HepG2 (cell line): ENCODE measurements around the gene DAB1. TPM values are rescaled to one million over a fixed set of nuclear protein-coding genes. Genes with fewer than 3 reads are reported as not detected.

Experiments used
- ATAC-seq: fragments of 200-7000 bp; cut with Tn5 transposase; 3 replicates; pipeline ENCODE4 v1.9.1; 2020; ENCODE audit warnings: mild to moderate bottlenecking, moderate library complexity
- BruUV-seq: library from RNA; stranded (reverse); fragments of 400-500 nt; replicated peaks from 2 replicates; lab custom pipeline; 2021; lab: Mats Ljungman, UMichigan
- CTCF ChIA-PET: fragments of 300-600 bp; formaldehyde crosslinking; extraction: SDS; loops from one replicate; lab custom pipeline; 2021; ENCODE audit warnings: low total read pairs, inconsistent platforms, low intra/inter-chr PET ratio; lab: Yijun Ruan, JAX
- POLR2A ChIA-PET: fragments of 350-600 bp; sonication (Branson Sonifier 250); formaldehyde crosslinking; loops from one replicate; lab custom pipeline; 2020; ENCODE audit warnings: antibody characterized with exemption, inconsistent platforms; lab: Yijun Ruan, JAX
- DNase-seq: peaks from one replicate; pipeline ENCODE4 v3.0.0-alpha.2; 2015; ENCODE audit warnings: low spot score
- FAIRE-seq: peaks from 3 replicates; lab custom pipeline; 2011; peaks lifted over from hg19 to GRCh38; lab: Jason Lieb, UNC
- H2AFZ ChIP-seq: one replicate; pipeline ENCODE4 v1.6.1; 2011; ENCODE audit warnings: low read length, inconsistent platforms
- H3K27ac ChIP-seq: fragments of 300-600 bp; 3 replicates; pipeline ENCODE4 v1.8.0; 2011; ENCODE audit warnings: mixed run types, mild to moderate bottlenecking, mixed read lengths, low read length, inconsistent platforms; ENCODE audit not compliant: insufficient read depth; ENCODE audit errors: extremely low read length
- H3K27me3 ChIP-seq, 2 experiments: fragments of 200-600 bp in 1 of 2; 2 replicates in 1 of 2; 3 replicates in 1 of 2; pipeline versions ENCODE4 v1.6.0 to v1.8.0; 2011; ENCODE audit warnings: low read length in 2 of 2, mild to moderate bottlenecking in 2 of 2, moderate library complexity in 2 of 2, inconsistent platforms in 1 of 2; ENCODE audit not compliant: insufficient read depth in 2 of 2, control insufficient read depth in 1 of 2
- H3K36me3 ChIP-seq, 2 experiments: fragments of 200-600 bp in 1 of 2; replicated peaks in 1 of 2; 2 replicates in 1 of 2; 3 replicates in 1 of 2; pipeline versions ENCODE4 v1.5.1 to v1.8.0; 2011; ENCODE audit warnings: low read length in 2 of 2, inconsistent platforms in 1 of 2; ENCODE audit not compliant: insufficient read depth in 2 of 2, control insufficient read depth in 1 of 2
- H3K4me1 ChIP-seq: 2 replicates; pipeline ENCODE4 v1.5.1; 2012; ENCODE audit warnings: low read length, inconsistent platforms; ENCODE audit not compliant: insufficient read depth
- H3K4me2 ChIP-seq: 2 replicates; pipeline ENCODE4 v1.6.0; 2011; ENCODE audit warnings: low read depth, low read length, inconsistent platforms
- H3K4me3 ChIP-seq, 3 experiments: fragments of 200-600 bp in 1 of 3; sonication (generic), shearing (Covaris generic) in 1 of 3; replicated peaks in 1 of 3; 2 replicates each; pipeline ENCODE4 v1.5.1; 2011 to 2016; ENCODE audit warnings: low read length in 3 of 3, inconsistent platforms in 2 of 3, low read depth in 2 of 3, mild to moderate bottlenecking in 2 of 3, control low read depth in 1 of 3, mixed read lengths in 1 of 3; ENCODE audit not compliant: insufficient read depth in 1 of 3
- H3K79me2 ChIP-seq: one replicate; pipeline ENCODE4 v1.6.1; 2011; ENCODE audit warnings: low read length, inconsistent platforms; ENCODE audit not compliant: insufficient read depth
- H3K9ac ChIP-seq: 2 replicates; pipeline ENCODE4 v1.6.0; 2011; ENCODE audit warnings: mild to moderate bottlenecking, low read depth, low read length, inconsistent platforms; ENCODE audit not compliant: insufficient read depth
- H3K9me3 ChIP-seq: 2 replicates; pipeline ENCODE4 v1.5.1; 2012; ENCODE audit warnings: mild to moderate bottlenecking, low read length
- H4K20me1 ChIP-seq: 2 replicates; pipeline ENCODE4 v1.6.0; 2011; ENCODE audit warnings: inconsistent platforms, mild to moderate bottlenecking, low read length, moderate library complexity; ENCODE audit not compliant: insufficient read depth
- ETS1 ChIP-seq: sonication (generic); formaldehyde crosslinking; IDR thresholded peaks from 2 replicates; pipeline ENCODE4 v1.4.0; 2020; ENCODE audit warnings: missing genetic modification reagents
- HHEX ChIP-seq: IDR thresholded peaks from 2 replicates; pipeline ENCODE4 v1.6.1; 2016; ENCODE audit warnings: control low read depth
- NR3C1 ChIP-seq: sonication (generic); formaldehyde crosslinking; IDR thresholded peaks from 2 replicates; pipeline ENCODE4 v1.4.0; 2020; ENCODE audit warnings: missing genetic modification reagents
- SOX13 ChIP-seq, 3 experiments: fragments of 450-650 bp in 1 of 3; sonication (generic) in 1 of 3; formaldehyde crosslinking in 1 of 3; IDR thresholded peaks in 2 of 3; conservative IDR thresholded peaks in 1 of 3; 2 replicates each; pipeline versions ENCODE4 v1.5.0 to v1.6.1; 2016 to 2020; ENCODE audit warnings: antibody characterized with exemption in 1 of 3, mild to moderate bottlenecking in 1 of 3, missing compliant biosample characterization in 1 of 3, missing genetic modification reagents in 1 of 3, moderate library complexity in 1 of 3
- YEATS2 ChIP-seq: sonication (generic); formaldehyde crosslinking; IDR thresholded peaks from 2 replicates; pipeline ENCODE4 v1.4.0; 2020; ENCODE audit warnings: missing genetic modification reagents, borderline replicate concordance
- ZNF235 ChIP-seq: sonication (generic); formaldehyde crosslinking; IDR thresholded peaks from 2 replicates; pipeline ENCODE4 v1.8.1; 2023; ENCODE audit warnings: mild to moderate bottlenecking, missing genetic modification reagents, borderline replicate concordance
- ZNF333 ChIP-seq: sonication (generic); formaldehyde crosslinking; IDR thresholded peaks from 2 replicates; pipeline ENCODE4 v1.4.0; 2020; ENCODE audit warnings: mild to moderate bottlenecking, missing genetic modification reagents, borderline replicate concordance
- ZNF563 ChIP-seq: sonication (generic); formaldehyde crosslinking; IDR thresholded peaks from 2 replicates; pipeline ENCODE4 v1.8.0; 2022; ENCODE audit warnings: mild to moderate bottlenecking, moderate library complexity, missing genetic modification reagents
- ZNF652 ChIP-seq: IDR thresholded peaks from 2 replicates; pipeline ENCODE4 v1.6.1; 2016; ENCODE audit warnings: low read depth, borderline replicate concordance
- ZNF75D ChIP-seq: sonication (generic); formaldehyde crosslinking; IDR thresholded peaks from 2 replicates; pipeline ENCODE4 v1.8.1; 2023; ENCODE audit warnings: missing genetic modification reagents, mild to moderate bottlenecking, borderline replicate concordance
- WGBS: methylation state at CpG from one replicate; pipeline ENCODE4 v1.1.6; 2017; ENCODE audit warnings: low lambda C conversion rate; 5-methylcytosine and 5-hydroxymethylcytosine counted together
- in situ Hi-C: cut with HindIII; loops from 2 replicates; pipeline ENCODE4 v1.10.0; 2017; ENCODE audit warnings: low pct_unique_long_range_greater_than_20kb; ENCODE audit not compliant: extremely low pct_ligation_motif_present
- intact Hi-C: fragments of 100-400 bp; cut with micrococcal nuclease; formaldehyde crosslinking; loops from one replicate; pipeline ENCODE4 v1.10.0; 2022; ENCODE audit not compliant: unreplicated experiment
- polyA plus RNA-seq, 8 experiments: library from polyadenylated mRNA; depleted of rRNA in 3 of 8; stranded (reverse) in 7 of 8; unstranded in 1 of 8; fragments of >200 nt; fragmentation: Illumina TruSeq in 4 of 8; extraction: Trizol in 4 of 8; gene quantifications; 2 replicates each; pipeline versions ENCODE4 v1.2.1 to v1.2.3, GENCODE V29; 2011 to 2016; ENCODE audit warnings: low read depth in 4 of 8, missing spikeins in 1 of 8, mixed read lengths in 1 of 8; ENCODE audit not compliant: insufficient read depth in 1 of 8
- total RNA-seq, 5 experiments: library from RNA; depleted of rRNA; stranded (reverse); fragments of >200 nt; fragmentation: Illumina TruSeq; extraction: Trizol; gene quantifications; 2 replicates each; pipeline ENCODE4 v1.2.3, GENCODE V29; 2016; ENCODE audit warnings: low read depth in 1 of 5

The DAB1 gene
- total and polyA plus RNA-seq, 2 of the 13 experiments (the other 11 are each of a cell fraction or from before 2014, with no cell fraction given), result 0.04 to 0.13 TPM

GRCh38 chr1:57447551-57447950 is 23.7 kb upstream of the DAB1 start:
- ChIA-PET CTCF (no interaction called here), POLR2A (no interaction called here)
- DNase-seq, result no peak
- no peak for ATAC-seq
- H3K4me3 ChIP-seq, result no peak overlapping the region
- H4K20me1 ChIP-seq, result no peaks in the 10 kb centered on the region
- H3K4me2 ChIP-seq, result no peak overlapping the region
- H3K36me3 ChIP-seq, result no peaks in the 10 kb centered on the region
- H2AFZ ChIP-seq, result no peak overlapping the region
- H3K4me1 ChIP-seq, result peaks cover 5% of the 10 kb centered on the region; the same call in 1 of the 2 replicates
- in situ Hi-C loops (no loop called here), intact Hi-C loops (no loop called here)
- WGBS, result 48% methylated on average over 3 of the region's 3 CpGs
- no peak for FAIRE-seq
- H3K27ac ChIP-seq, result no peak overlapping the region
- no TSS peak for BruUV-seq
- no peak overlapping the region for H3K9ac ChIP-seq
- no peaks in the 10 kb centered on the region for H3K79me2 ChIP-seq
- H3K9me3 ChIP-seq, result no peaks in the 10 kb centered on the region
- H3K27me3 ChIP-seq, result no peaks in the 10 kb centered on the region
- TF ChIP-seq ETS1 (no peak), HHEX (no peak), NR3C1 (CRISPR knock-in tag) (no peak), ZNF333 (no peak), ZNF75D (CRISPR knock-in tag) (no peak), ZNF563 (CRISPR knock-in tag) (no peak), ZNF235 (CRISPR knock-in tag) (no peak), ZNF652 (CRISPR knock-in tag) (no peak), SOX13 (IDR thresholded peaks at IDR 0.05) (no peak), SOX13 (CRISPR knock-in tag; conservative IDR thresholded peaks at IDR 0.05 in 1 of 2, IDR thresholded peaks at IDR 0.05 in 1 of 2) (no peak), YEATS2 (CRISPR knock-in tag) (no peak)
- TF ChIP-seq, all 625 proteins: peak for 0
